Dendritic cell treated with granulocyte-macrophage colony-stimulating factor and Interleukin-4, amounts not matched to agents 40 ng/mL and 50 ng/mL, for 4 days (primary cell): ENCODE results near the gene TARBP1.

Experiments used
- H3K27ac Mint-ChIP-seq: one replicate; pipeline ENCODE4 v1.8.0; 2022; ENCODE audit warnings: mild to moderate bottlenecking, mixed read lengths
- H3K27me3 Mint-ChIP-seq: one replicate; pipeline ENCODE4 v1.8.0; 2022; ENCODE audit warnings: mild to moderate bottlenecking, mixed read lengths
- H3K36me3 Mint-ChIP-seq: one replicate; pipeline ENCODE4 v1.8.0; 2022; ENCODE audit warnings: low read depth, mixed read lengths
- H3K4me1 Mint-ChIP-seq: one replicate; pipeline ENCODE4 v1.8.0; 2022; ENCODE audit warnings: low read depth, mixed read lengths
- H3K4me3 Mint-ChIP-seq: one replicate; pipeline ENCODE4 v1.8.0; 2022; ENCODE audit warnings: mild to moderate bottlenecking, moderate library complexity, mixed read lengths
- H3K9me3 Mint-ChIP-seq: one replicate; pipeline ENCODE4 v1.8.0; 2022; ENCODE audit warnings: mixed read lengths
- intact Hi-C: fragments of 100-400 bp; cut with micrococcal nuclease; formaldehyde crosslinking; loops from one replicate; pipeline ENCODE4 v1.15.0; 2022

TARBP1 gene

GRCh38 chr1:234479866-234480265 lies 887 bp upstream of the TARBP1 start:
- no peak overlapping the region for H3K4me3 Mint-ChIP-seq

GRCh38 chr1:234479310-234479559 lies 256 bp upstream of the TARBP1 start:
- Mint-ChIP-seq H3K27me3 (peaks cover 16% of the 10 kb centered on the region), H3K4me3 (peak overlapping the region; percentile 81), H3K9me3 (no peaks in the 10 kb centered on the region), H3K36me3 (no peaks in the 10 kb centered on the region), H3K27ac (peak overlapping the region; percentile 85), H3K4me1 (peaks cover 31% of the 10 kb centered on the region)
- intact Hi-C loops, result loop anchor here (10.0 kb wide), 1 partner anchor 104 kb away; the partner anchor contains the start of gene COA6

More at GRCh38 chr1:234479866-234480265, 887 bp upstream of the TARBP1 start:
- Mint-ChIP-seq H3K4me1 (peaks cover 24% of the 10 kb centered on the region), H3K27ac (no peak overlapping the region), H3K9me3 (no peaks in the 10 kb centered on the region), H3K27me3 (peaks cover 16% of the 10 kb centered on the region), H3K36me3 (no peaks in the 10 kb centered on the region)
- intact Hi-C loops, result loop anchor here (10.0 kb wide), 1 partner anchor 105 kb away; the partner anchor contains the start of gene COA6

- Mint-ChIP-seq H3K4me1 (peaks cover 42% of the 10 kb centered on the region), H3K36me3 (no peaks in the 10 kb centered on the region), H3K27ac (peak overlapping the region; percentile 85), H3K27me3 (peaks cover 12% of the 10 kb centered on the region), H3K9me3 (no peaks in the 10 kb centered on the region), H3K4me3 (peak overlapping the region; percentile 76)
- intact Hi-C loops, result loop anchor here (10.0 kb wide), 1 partner anchor 103 kb away; the partner anchor contains the start of gene COA6
Observed at GRCh38 chr1:234478152-234478480, 863 bp downstream of the TARBP1 start.

- H3K4me1 Mint-ChIP-seq, result peaks cover 43% of the 10 kb centered on the region
- H3K27me3 Mint-ChIP-seq, result peaks cover 8% of the 10 kb centered on the region
- H3K36me3 Mint-ChIP-seq, result no peaks in the 10 kb centered on the region
- no peaks in the 10 kb centered on the region for H3K9me3 Mint-ChIP-seq
- intact Hi-C loops, result loop anchor here (10.0 kb wide), 1 partner anchor 103 kb away; the partner anchor contains the start of gene COA6
- peak overlapping the region; percentile 76 for H3K4me3 Mint-ChIP-seq
- peak overlapping the region; percentile 67 for H3K27ac Mint-ChIP-seq
Observed at GRCh38 chr1:234477386-234478151, 1.4 kb downstream of the TARBP1 start.

- H3K4me3 Mint-ChIP-seq, result no peak overlapping the region
- no peaks in the 10 kb centered on the region for H3K27me3 Mint-ChIP-seq
- H3K27ac Mint-ChIP-seq, result no peak overlapping the region
- peaks cover 43% of the 10 kb centered on the region for H3K4me1 Mint-ChIP-seq
- no peaks in the 10 kb centered on the region for H3K9me3 Mint-ChIP-seq
- intact Hi-C loops, result loop anchor here (10.0 kb wide), 1 partner anchor 101 kb away; the partner anchor contains the start of gene COA6
- H3K36me3 Mint-ChIP-seq, result no peaks in the 10 kb centered on the region
Observed at GRCh38 chr1:234476172-234476571, 2.8 kb downstream of the TARBP1 start.

GRCh38 chr1:234475167-234475793 lies 3.7 kb downstream of the TARBP1 start:
- no peak overlapping the region for H3K4me3 Mint-ChIP-seq
- peaks cover 6% of the 10 kb centered on the region for H3K36me3 Mint-ChIP-seq
- intact Hi-C loops, result loop anchor here (10.0 kb wide), 1 partner anchor 100 kb away; the partner anchor contains the start of gene COA6
- H3K4me1 Mint-ChIP-seq, result peaks cover 43% of the 10 kb centered on the region
- no peaks in the 10 kb centered on the region for H3K9me3 Mint-ChIP-seq
- no peaks in the 10 kb centered on the region for H3K27me3 Mint-ChIP-seq
- no peak overlapping the region for H3K27ac Mint-ChIP-seq

GRCh38 chr1:234474375-234474774 lies 4.6 kb downstream of the TARBP1 start:
- H3K4me3 Mint-ChIP-seq, result no peak overlapping the region
- no peaks in the 10 kb centered on the region for H3K27me3 Mint-ChIP-seq
- no peak overlapping the region for H3K27ac Mint-ChIP-seq
- intact Hi-C loops, result loop anchor here (10.0 kb wide), 1 partner anchor 100 kb away; the partner anchor contains the start of gene COA6
- H3K36me3 Mint-ChIP-seq, result peaks cover 12% of the 10 kb centered on the region
- H3K4me1 Mint-ChIP-seq, result peaks cover 43% of the 10 kb centered on the region
- no peaks in the 10 kb centered on the region for H3K9me3 Mint-ChIP-seq

GRCh38 chr1:234473118-234473517 lies 5.9 kb downstream of the TARBP1 start:
- H3K4me1 Mint-ChIP-seq, result peaks cover 43% of the 10 kb centered on the region
- H3K27me3 Mint-ChIP-seq, result no peaks in the 10 kb centered on the region
- H3K27ac Mint-ChIP-seq, result peak overlapping the region; percentile 52
- H3K4me3 Mint-ChIP-seq, result no peak overlapping the region
- H3K9me3 Mint-ChIP-seq, result no peaks in the 10 kb centered on the region
- peaks cover 19% of the 10 kb centered on the region for H3K36me3 Mint-ChIP-seq
- intact Hi-C loops, result loop anchor here (10.0 kb wide), 1 partner anchor 98 kb away; the partner anchor contains the start of gene COA6

GRCh38 chr1:234469376-234469775 lies 9.6 kb downstream of the TARBP1 start:
- peaks cover 14% of the 10 kb centered on the region for H3K4me1 Mint-ChIP-seq
- H3K27me3 Mint-ChIP-seq, result no peaks in the 10 kb centered on the region
- H3K9me3 Mint-ChIP-seq, result no peaks in the 10 kb centered on the region
- H3K27ac Mint-ChIP-seq, result no peak overlapping the region
- intact Hi-C loops, result no loop called here
- peaks cover 51% of the 10 kb centered on the region for H3K36me3 Mint-ChIP-seq
- no peak overlapping the region for H3K4me3 Mint-ChIP-seq

- intact Hi-C loops, result no loop called here
- H3K36me3 Mint-ChIP-seq, result peaks cover 51% of the 10 kb centered on the region
Observed at GRCh38 chr1:234468580-234468979, 10.4 kb downstream of the TARBP1 start.

GRCh38 chr1:234467821-234468220 lies 11.2 kb downstream of the TARBP1 start:
- intact Hi-C loops, result no loop called here
- Mint-ChIP-seq H3K27me3 (no peaks in the 10 kb centered on the region), H3K4me3 (no peak overlapping the region), H3K36me3 (peaks cover 59% of the 10 kb centered on the region), H3K4me1 (no peaks in the 10 kb centered on the region), H3K9me3 (no peaks in the 10 kb centered on the region), H3K27ac (no peak overlapping the region)

More at GRCh38 chr1:234468580-234468979, 10.4 kb downstream of the TARBP1 start:
- Mint-ChIP-seq H3K27ac (no peak overlapping the region), H3K4me3 (no peak overlapping the region), H3K9me3 (no peaks in the 10 kb centered on the region), H3K4me1 (peaks cover 6% of the 10 kb centered on the region), H3K27me3 (no peaks in the 10 kb centered on the region)

GRCh38 chr1:234466945-234467344 lies 12.0 kb downstream of the TARBP1 start:
- H3K9me3 Mint-ChIP-seq, result no peaks in the 10 kb centered on the region
- H3K27me3 Mint-ChIP-seq, result no peaks in the 10 kb centered on the region
- no peak overlapping the region for H3K27ac Mint-ChIP-seq
- intact Hi-C loops, result no loop called here
- peaks cover 68% of the 10 kb centered on the region for H3K36me3 Mint-ChIP-seq
- no peak overlapping the region for H3K4me3 Mint-ChIP-seq
- no peaks in the 10 kb centered on the region for H3K4me1 Mint-ChIP-seq

- no peaks in the 10 kb centered on the region for H3K9me3 Mint-ChIP-seq
- H3K4me1 Mint-ChIP-seq, result no peaks in the 10 kb centered on the region
- intact Hi-C loops, result no loop called here
- no peak overlapping the region for H3K4me3 Mint-ChIP-seq
- no peaks in the 10 kb centered on the region for H3K27me3 Mint-ChIP-seq
- H3K27ac Mint-ChIP-seq, result no peak overlapping the region
- peaks cover 71% of the 10 kb centered on the region for H3K36me3 Mint-ChIP-seq
Observed at GRCh38 chr1:234463749-234464148, 15.2 kb downstream of the TARBP1 start.

GRCh38 chr1:234460652-234461051 lies 18.3 kb downstream of the TARBP1 start:
- H3K27ac Mint-ChIP-seq, result no peak overlapping the region
- no peaks in the 10 kb centered on the region for H3K9me3 Mint-ChIP-seq
- no peaks in the 10 kb centered on the region for H3K27me3 Mint-ChIP-seq
- H3K36me3 Mint-ChIP-seq, result peaks cover 55% of the 10 kb centered on the region
- H3K4me1 Mint-ChIP-seq, result no peaks in the 10 kb centered on the region
- intact Hi-C loops, result no loop called here
- H3K4me3 Mint-ChIP-seq, result no peak overlapping the region
